Activated CD4-positive, alpha-beta T cell treated with anti-CD3 and anti-CD28 coated beads for 4 hours (primary cell): ENCODE data around the gene DNM2.
A peak's percentile ranks its signal among the peaks of the same experiment; 100 is the strongest.

Experiments
- DNase-seq, 2 donors: peaks; one replicate each; pipeline ENCODE4 v3.0.0-alpha.2; 2020

Gene DNM2

GRCh38 chr19:10691178-10691881 lies 26.5 kb upstream of the DNM2 start:
- DNase-seq = no peak

DNA sequence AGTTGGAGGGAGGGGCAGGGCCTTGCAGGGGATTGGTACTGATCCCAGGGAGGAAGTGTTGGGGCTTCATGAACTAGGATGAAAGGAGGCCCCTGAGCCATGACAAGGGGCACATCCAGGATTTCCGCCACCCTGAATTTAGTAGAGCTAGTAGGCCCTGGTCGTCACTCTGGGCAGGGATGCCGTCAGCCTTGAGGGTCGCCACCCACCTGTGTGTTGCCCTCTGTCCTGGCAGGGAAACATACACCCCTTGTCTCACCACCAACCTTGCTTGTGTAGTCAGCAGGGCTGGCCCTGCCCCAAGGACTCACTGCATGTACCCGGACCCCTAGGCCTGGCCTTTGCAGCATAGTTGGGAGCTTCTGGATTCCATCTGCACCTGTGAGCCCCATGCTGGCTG lies 26.0 kb upstream of the DNM2 start:
- no peak for DNase-seq

DNA sequence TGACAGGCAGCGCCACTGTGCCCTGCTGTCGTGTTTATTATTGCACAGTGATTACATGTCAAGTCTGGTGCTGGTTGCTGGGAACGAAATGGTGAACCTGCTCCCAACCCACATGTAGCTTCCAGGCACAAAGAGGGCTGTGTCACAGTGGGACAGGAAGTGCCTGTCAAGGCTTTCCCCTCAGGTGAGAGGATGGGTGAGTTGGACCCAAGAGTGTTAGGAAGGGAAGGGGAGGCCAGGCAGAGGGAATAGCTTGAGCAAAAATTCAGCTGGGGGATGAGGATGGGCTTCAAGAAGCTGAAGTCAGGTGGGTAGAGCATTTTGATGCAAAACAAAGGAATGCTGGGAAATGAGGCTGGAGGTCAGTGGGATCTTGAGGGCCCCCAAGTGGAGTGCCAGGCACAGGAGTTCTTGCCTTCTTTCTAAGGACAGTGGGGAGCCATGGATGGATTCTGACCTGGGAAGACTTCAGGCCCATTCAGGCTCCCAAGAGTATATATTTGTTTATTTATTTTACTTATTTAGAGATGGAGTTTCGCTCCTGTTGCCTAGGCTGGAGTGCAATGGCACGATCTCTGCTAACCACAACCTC lies 25.1 kb upstream of the DNM2 start:
- no peak for DNase-seq

- DNase-seq = no peak
Observed at GRCh38 chr19:10694706-10695307, 23.1 kb upstream of the DNM2 start.

- peak; percentile 78 to 83 for DNase-seq
Observed at GRCh38 chr19:10695401-10696398, 22.2 kb upstream of the DNM2 start.

- DNase-seq = peak; percentile 64 to 74
Observed at GRCh38 chr19:10699650-10700335, 18.1 kb upstream of the DNM2 start.

DNA sequence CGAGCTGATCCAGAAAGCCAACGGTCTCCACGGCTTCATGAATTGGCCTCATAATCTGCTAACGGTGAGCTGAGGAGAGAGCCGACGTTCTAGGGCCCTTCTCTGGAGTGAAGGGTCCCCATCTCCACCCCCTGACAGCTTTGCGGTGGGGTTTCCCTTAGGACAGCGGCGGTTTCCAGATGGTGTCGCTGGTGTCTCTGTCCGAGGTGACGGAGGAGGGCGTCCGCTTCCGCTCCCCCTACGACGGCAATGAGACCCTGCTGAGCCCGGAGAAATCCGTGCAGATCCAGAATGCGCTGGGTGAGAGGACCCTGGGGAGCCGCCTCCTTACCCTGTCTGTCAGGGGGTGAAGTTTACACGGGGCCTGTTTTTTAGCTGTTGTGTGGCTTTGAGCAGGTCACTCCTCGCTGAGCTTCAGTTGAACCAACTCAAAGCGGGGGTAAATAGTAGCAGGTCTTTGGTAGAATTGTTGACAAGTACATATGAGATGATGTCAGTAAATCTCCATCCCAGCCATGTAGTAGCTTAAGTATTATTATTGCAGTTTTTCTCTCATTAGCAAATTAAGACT lies 15.8 kb upstream of the DNM2 start:
- no peak for DNase-seq

DNA sequence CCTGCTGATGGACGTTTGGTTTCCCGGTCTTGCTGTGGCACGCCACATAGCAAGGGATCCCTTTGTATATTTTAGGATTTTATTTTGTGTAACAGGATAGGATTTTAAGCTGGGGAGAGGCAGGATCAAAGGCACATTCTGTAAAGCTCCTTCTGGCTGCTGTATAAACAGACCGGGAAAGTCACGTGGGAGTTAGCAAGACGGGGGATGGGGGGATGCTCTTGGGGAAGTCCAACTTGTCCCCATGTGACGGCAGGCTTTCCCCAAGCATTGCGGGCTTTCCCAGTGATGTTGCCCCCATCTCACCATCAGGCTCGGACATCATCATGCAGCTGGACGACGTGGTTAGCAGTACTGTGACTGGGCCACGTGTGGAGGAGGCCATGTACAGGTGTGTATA lies 10.9 kb upstream of the DNM2 start:
- DNase-seq = no peak

DNA sequence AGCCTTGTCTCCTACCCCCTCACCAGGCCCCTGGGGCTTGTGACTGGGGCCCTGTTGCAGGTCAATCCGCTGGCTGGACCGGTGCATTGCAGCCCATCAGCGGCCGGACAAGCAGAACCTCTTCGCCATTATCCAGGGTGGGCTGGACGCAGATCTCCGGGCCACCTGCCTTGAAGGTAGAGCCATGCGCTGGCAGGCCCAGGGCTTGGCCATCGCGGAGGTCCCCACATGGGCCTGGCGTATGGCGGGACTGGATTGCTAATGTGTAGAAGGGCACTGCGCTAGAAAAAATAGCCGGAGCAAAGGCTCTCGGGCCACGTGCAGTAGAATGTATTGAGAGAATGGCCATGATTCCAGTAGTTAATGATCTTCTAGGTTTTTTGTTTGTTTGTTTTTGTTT lies 10.4 kb upstream of the DNM2 start:
- no peak for DNase-seq

- no peak for DNase-seq
Observed at GRCh38 chr19:10708291-10708690, 9.6 kb upstream of the DNM2 start.

- DNase-seq = no peak
Observed at GRCh38 chr19:10712045-10712444, 5.8 kb upstream of the DNM2 start.

- DNase-seq = no peak
Observed at GRCh38 chr19:10712754-10713153, 5.1 kb upstream of the DNM2 start.

DNA sequence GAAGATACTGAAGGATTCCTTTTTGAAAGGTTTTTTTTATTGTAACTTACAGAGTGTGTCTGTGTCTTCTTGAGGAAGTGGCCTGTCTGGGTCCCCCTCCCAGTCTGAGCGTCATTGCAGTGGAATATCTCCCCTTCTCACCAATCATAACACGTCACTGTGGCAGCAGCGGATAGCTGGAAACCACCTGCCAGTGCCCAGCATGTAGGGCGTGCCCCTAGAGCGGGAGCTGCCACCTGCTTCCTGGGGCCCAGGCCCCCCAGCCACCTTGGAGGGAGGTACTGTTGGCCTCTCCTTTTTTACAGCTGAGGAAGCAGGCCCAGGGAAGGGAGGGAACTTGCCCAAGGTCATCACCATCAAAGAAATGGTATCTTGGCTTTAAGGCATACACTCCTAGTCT lies 4.6 kb upstream of the DNM2 start:
- DNase-seq = no peak

GRCh38 chr19:10717054-10717355 lies 874 bp upstream of the DNM2 start:
- DNase-seq = no peak

GRCh38 chr19:10718205-10719196 lies 622 bp downstream of the DNM2 start:
- peak; percentile 42 for DNase-seq

DNA sequence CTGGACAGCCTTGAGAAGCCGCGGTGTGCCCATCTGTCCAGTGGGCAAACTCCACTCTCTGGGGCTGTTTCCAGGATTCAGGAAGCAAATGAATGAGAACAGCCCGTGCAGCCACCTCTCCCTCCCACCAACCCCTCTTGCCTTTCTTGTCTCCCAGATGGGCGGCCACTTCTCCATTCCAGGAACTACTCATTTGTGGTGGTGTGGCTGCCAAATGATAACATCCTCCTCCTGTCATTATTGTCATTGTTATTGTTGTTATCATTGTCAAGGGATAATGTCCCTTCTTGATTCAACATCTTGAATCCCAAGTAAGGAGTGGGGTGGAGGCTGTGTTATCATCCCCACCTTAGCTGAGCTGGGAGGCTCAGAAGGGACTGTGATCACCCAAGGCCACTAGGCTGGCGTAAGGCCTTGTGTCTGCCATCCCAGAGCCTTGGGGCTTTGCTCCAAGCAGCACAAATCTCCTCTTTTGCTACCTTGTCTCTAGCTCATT lies 1.6 kb downstream of the DNM2 start:
- DNase-seq = no peak

DNA sequence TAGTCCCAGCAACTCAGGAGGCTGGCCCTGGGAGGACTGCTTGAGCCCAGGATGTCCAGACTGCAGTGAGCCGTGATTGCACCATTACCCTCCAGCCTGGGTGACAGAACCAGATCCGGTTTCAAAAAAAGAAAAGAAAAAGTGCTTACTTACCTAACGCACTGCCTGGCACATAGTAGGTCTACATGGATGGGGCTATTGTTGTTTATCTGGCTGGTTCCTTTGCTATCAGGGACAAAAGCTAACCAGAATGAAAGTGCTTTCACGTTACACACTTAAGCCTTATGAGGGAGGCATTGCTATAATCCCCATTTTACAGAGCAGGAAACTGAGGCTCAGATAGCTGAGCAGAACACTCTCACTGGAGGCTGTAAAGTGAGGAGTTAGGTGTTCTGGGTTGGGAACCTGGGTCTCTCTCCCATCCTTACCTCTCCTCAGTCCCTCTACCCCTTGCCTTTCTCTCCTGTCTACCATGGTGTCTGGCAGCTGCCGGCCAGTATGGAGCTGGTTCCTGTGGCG lies 2.8 kb downstream of the DNM2 start:
- no peak for DNase-seq

- DNase-seq = no peak
Observed at GRCh38 chr19:10723591-10723990, 5.7 kb downstream of the DNM2 start.

DNA sequence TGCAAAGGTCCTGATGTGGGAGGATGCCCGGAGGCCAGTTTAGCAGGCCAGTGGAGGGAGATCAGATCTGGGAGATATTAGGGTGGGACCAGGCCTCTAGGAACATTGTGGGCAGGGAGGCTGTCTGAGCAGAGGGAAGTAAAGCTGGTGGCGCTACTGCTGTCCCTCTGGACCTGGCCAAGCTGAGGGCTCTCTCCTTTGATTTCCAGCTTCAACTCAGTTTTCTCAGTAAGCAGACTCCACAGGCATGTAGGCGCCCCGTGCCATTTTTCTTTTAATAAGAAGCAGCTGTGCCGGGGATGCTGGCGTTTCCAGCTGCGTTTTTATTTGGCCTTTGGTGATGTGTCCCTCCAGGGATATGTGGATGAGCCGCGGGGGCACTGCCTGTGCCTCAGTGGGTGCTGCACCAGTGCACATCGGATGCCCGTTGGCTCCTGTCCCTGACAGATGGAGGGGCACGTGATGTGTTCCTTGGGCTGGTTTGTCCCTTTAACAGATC lies 6.7 kb downstream of the DNM2 start:
- DNase-seq = no peak

GRCh38 chr19:10725415-10725814 lies 7.5 kb downstream of the DNM2 start:
- DNase-seq = no peak

DNA sequence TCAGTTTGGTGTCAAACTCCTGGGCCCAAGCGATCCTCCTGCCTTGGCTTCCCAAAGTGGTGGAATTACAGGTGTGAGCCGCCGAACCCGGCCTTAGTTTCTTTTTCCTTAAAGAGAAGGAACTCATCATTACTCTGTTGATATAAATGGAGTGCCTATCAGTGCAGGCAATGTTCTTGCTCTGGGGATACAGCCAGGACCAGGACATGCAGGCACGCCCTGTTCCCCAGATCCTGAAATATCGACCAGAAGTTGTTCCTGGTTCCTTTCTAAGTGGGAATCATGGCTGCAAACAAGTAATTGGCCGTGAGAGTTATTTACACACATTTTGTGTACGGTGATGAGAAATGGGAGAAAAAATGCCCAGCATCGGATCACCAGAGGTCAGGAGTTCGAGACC lies 8.4 kb downstream of the DNM2 start:
- DNase-seq = no peak
